Hindlimb muscle (tissue), 1 donor: ENCODE measurements around the gene MRPL54. TPM values are rescaled to one million over a fixed set of nuclear protein-coding genes. Genes with fewer than 3 reads are reported as not detected.
"Not testable (repeated sequence)": the region's sequence is repeated elsewhere in the genome, so short reads cannot be mapped to it uniquely, and the experiment has no call there.

Source experiments
- DNase-seq: peaks from one replicate; pipeline ENCODE4 v3.0.0-alpha.2; 2013
- polyA plus RNA-seq: library from polyadenylated mRNA; unstranded; fragments of 120-200 nt; gene quantifications from one replicate; pipeline ENCODE4 v1.2.1, GENCODE V29; 2013; ENCODE audit not compliant: insufficient read length

Gene MRPL54
- polyA plus RNA-seq, 1 donor, result 27.5 TPM

GRCh38 chr19:3743486-3743885 is 19.0 kb upstream of the MRPL54 start:
- DNase-seq, result no peak

GRCh38 chr19:3745363-3746045 is 17.0 kb upstream of the MRPL54 start:
- no peak for DNase-seq

GRCh38 chr19:3746371-3747056 is 16.0 kb upstream of the MRPL54 start:
- DNase-seq, result no peak

GRCh38 chr19:3748965-3749364 is 13.5 kb upstream of the MRPL54 start:
- no peak for DNase-seq

GRCh38 chr19:3750211-3750610 is 12.3 kb upstream of the MRPL54 start:
- no peak for DNase-seq

GRCh38 chr19:3751236-3751635 is 11.2 kb upstream of the MRPL54 start:
- no peak for DNase-seq

- no peak for DNase-seq
Observed at GRCh38 chr19:3752492-3752891, 10.0 kb upstream of the MRPL54 start.

GRCh38 chr19:3753631-3754410 is 8.7 kb upstream of the MRPL54 start:
- DNase-seq, result no peak

DNA sequence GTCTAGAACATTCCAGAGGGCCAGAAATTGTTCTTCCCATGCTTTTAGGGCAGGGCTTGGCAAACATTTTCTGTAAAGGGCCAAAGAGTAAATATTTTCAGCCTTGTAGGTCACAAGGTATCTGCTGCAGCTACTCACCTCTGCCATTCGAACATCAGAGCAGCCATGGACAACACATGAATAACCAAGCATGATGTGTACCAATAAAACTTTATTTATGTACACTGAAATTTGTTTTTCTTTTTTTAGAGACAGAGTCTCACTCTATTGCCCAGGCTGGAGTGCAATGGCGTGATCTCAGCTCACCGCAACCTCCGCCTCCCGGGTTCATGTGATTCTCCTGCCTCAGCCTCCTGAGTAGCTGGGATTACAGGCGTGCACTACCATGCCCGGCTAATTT is 4.8 kb upstream of the MRPL54 start:
- DNase-seq, result not testable (repeated sequence)

DNA sequence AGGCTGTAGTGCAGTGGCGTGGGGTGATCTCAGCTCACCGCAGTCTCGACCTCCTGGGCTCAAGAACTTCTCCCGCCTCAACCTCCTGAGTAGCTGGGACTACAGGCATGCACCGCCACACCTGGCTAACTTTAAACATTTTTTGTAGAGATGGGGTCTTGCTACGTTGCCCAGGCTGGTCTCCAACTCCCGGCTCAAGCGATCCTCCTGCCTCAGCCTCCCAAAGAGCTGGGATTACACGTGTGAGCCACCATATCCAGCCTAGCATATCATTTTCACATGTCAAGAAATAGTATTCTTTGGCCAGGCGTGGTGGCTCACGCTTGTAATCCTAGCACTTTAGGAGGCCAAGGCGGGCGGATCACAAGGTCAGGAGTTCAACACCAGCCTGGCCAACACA is 4.2 kb upstream of the MRPL54 start:
- DNase-seq, result not testable (repeated sequence)

DNA sequence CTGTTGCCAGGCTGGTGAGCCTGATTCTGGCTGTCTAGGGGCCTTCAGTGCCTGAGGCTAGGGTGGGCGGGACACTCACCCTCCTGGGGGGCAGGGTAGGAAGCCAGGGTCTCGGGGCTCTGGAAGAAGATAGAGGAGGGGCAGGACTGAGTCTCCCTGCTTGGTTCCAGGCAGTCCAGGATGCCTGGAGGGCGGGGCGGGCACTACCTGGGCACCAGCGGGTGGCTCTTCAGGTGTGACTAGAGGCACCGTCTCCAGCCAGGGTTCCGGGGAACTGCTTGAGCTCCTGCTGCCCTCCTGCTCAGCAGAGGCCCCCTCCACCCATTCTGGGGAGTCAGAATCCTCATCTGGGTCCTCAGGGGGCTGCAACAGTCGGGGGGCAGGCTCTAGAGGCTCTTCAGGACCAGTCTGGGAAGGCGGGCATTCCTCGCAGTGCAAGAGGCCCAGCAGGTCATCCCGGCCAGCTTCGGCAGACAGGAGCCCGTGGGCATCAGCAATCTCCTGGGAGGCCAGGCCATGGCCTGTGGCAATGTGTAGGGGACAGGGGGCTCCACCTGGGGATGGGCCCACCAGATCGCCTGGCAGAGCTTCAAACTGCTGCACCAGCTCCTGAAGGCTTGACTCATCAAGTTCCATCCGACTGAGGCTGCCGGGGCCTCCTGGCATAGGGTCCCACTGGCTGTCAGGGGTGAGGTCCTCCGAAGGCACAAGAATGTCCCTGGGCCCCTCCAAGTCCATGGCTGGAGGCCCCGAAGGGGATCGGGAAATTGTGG is 2.8 kb upstream of the MRPL54 start:
- DNase-seq, result no peak

GRCh38 chr19:3760871-3761361 is 1.6 kb upstream of the MRPL54 start:
- DNase-seq, result no peak

- peak; percentile 92 for DNase-seq
Observed at GRCh38 chr19:3761382-3762129, 926 bp upstream of the MRPL54 start, which contains the start of gene APBA3. Gene APBA3, minus strand, starts transcription at chr19:3761692. Its CDS starts 1,428 bp downstream, at chr19:3760264.

DNA sequence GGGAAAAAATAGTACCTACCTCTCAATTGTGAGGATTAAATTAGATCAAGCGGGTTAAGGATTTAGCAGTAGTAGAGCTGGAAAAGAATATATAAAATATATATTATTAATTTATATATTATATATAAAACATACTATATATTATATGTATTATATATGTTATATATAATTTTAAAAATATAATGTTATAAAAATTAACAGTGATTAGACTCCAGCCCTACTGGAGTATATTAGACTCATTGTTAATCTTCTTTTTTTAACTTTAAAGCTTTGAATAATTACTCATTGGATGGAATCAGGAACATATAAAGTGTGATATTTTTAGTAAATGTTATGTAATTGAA is 380 bp upstream of the MRPL54 start:
- DNase-seq, result no peak

GRCh38 chr19:3765121-3765520 is 2.6 kb downstream of the MRPL54 start:
- DNase-seq, result no peak

- not testable (repeated sequence) for DNase-seq
Observed at GRCh38 chr19:3765757-3766156, 3.3 kb downstream of the MRPL54 start.

DNA sequence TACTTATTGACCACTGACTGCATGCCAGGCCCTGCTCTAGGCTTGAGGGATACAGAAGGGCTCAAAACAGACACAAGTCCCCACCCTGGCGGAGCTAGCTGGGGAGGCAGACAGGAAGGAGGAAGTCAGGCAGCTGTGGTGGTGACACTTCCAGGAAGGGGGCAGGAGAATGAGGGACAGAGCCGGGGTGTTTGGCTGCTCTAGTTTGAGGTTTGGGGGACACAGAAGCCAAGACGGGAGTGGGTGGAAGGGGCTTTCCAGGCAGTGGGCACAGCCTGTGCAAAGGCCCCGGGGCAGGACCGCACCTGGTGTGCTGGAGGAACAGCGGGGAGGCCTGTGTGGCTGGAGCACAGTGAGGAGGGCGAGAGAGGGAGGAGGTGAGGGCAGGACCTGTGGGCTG is 4.0 kb downstream of the MRPL54 start:
- no peak for DNase-seq

DNA sequence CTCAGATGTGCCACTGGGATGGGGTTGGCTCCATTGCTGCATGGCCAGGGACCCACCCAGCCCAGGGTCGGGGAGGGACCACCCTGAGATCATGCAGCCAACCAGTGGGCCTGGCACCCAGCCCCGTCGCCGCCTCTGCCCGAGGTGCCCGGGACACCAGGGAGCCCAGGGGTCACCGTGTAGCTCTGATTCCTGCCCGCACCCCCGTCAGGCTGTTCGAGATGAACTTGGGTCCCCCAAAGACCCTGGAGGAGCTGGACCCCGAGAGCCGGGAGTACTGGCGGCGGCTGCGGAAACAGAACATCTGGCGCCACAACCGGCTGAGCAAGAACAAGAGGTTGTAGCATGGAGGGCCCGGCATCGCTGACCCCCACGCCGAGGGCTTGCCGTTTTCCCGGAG is 4.6 kb downstream of the MRPL54 start:
- no peak for DNase-seq

GRCh38 chr19:3768015-3768747 is 5.7 kb downstream of the MRPL54 start:
- DNase-seq, result no peak

DNA sequence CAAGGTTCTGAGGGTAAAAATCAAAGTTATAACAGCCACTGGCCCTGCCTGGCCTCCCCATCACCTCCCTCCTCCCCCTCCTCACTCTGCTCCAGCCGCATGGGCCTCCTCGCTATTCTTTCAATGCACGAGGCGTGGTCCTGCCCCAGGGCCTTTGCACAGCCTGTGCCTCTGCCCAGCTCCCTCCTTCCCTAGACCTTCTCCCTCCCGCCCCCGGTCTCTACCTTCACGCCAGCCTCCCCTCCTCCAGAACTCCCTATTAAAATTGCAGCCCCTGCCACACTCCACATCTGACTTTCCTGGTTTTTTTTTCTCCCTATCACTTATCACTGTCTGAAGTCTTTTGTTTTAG is 6.2 kb downstream of the MRPL54 start:
- no peak for DNase-seq

GRCh38 chr19:3769494-3769893 is 7.0 kb downstream of the MRPL54 start:
- DNase-seq, result no peak
